ENCODE results near the gene CCKAR.

The CCKAR gene

DNA sequence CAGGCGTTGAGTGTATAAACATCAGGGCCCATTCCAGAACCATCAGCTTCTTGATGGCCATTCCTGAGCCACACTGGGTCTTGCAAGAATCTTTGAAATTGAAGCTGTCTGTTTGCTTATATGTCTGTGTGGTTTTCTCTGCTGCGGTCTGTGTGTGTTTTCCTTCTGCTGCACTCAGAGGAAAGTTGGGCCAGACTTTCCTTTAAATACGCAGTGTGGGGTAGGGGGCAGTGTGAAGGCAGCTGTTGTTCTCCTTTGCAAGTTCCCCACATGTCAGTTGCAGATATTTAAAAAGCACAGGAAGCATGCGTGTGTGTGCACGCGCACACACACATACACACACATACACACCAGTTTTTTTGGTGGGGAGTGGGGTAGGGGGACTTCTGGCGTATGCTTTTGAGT lies 32.1 kb downstream of the CCKAR start:
- FAIRE-seq = no peak

DNA sequence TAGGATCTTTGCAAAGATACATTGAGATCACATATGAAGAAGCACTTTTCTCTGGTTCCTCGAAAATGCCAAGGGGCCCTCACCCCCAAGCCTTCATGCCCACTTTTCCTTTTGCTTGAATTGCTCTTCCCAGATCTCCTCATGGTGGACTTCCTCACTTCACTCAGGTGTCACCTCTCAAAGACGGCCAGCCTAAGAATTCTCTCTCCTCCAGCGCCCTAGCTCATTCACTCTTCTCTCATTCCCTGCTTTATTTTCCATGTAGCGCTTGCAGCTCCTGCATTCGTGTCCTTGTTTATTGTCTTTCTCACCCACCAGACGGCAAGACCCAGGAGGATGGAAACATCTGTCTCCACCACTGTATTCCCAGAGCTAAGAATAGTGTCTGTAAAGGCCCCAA lies 32.9 kb downstream of the CCKAR start:
- no peak for FAIRE-seq

DNA sequence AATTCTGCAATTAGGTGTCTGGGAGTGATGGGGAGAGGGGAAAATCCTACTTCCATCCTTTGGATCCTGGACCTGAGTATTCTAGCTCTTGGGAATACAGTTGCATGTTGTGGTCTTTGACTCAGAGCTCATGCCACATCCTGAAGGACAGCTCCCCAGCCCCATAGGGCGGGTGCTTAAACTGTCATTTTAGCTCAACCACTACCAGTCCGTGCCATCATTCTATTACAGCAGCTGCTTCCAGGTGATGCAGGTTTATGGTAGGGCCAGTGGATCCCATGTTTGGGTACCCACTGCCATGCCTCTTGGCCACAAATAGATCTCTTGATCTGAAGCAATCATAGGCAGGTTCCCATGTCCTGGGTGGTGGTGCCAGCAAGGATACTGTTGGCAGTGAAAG lies 34.7 kb downstream of the CCKAR start:
- no peak for FAIRE-seq

DNA sequence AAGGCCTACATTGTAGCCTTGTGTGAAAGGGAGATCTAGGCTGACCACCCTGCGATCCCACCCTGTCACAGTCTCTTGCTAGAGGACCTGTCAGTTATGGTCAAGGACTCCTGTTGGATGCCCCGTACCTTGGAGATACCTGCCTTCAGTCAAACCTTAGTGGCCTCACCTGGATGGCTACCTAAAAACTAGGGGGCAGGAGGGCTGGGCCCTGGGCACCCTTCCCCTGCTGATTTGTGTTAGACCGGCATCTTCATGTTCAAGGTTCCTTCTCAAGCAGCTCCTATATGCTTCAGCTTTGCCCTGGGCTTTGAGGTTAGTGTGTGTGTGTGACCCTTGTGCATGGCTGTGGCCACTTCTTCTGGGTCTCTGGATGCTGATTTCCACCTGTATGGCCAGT lies 35.3 kb downstream of the CCKAR start:
- no peak for FAIRE-seq

DNA sequence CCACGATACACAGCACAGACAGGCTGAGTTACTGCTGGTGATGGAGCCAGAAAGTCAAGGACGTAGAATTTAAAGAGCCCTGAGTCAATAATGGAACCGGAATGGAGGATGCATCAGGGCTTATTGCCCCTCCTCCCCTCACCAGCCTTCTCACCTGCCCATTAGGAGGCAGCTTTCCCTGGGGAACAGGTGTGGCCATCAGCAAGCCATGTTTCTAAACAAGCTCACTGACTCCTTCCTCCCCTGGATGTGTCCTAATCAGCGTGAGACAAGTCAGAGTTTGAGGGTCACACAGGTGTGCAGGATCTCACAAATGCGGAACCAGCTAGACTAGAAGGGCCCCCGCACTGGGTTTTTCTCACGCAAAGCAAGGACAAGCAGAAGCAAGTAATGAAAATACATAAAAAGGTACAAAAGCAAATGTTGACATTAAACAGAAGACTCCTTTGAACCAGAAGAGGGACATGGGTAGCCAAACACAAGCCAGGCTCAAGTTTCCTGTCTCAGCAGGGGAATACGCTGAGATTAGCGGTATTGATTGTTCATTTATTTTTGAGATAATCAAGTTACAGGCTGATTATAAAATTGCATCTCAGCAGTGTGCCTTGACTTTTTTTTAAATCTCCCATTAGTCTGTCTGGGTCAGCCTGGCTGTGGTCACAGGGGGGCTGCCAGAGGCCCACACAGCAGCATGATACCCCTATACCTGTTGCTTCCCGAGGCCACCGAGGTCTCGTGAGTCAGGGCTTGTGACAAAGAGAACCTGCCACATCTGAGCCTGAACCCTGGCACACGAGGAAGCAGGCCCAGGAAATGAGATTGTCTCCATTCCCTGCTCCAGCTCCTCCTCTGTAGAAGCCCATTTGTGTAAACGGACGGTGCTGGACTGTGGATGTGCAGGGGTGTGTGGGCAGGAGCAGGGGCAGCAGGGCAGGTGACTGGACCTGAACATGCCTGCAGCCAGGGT lies 37.4 kb downstream of the CCKAR start:
- no peak for FAIRE-seq

DNA sequence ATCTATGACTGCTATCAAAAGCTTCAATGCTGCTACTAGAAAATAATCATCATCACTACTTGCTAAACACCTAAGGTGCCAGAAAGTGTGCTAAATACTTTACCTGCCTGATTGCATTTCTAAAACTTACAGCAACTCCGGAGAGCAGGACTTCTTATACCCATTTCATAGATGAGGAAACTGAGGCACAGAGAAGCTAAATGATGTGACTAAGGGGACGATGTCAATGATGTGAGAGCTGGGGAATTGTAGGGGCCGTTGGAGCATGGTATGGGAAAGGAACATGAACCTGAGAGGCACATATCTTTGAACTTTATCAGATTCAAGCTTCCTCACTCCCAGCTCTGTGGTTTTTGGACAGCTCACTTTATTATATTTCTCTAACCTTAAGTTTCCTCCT lies 38.7 kb downstream of the CCKAR start:
- FAIRE-seq = no peak

DNA sequence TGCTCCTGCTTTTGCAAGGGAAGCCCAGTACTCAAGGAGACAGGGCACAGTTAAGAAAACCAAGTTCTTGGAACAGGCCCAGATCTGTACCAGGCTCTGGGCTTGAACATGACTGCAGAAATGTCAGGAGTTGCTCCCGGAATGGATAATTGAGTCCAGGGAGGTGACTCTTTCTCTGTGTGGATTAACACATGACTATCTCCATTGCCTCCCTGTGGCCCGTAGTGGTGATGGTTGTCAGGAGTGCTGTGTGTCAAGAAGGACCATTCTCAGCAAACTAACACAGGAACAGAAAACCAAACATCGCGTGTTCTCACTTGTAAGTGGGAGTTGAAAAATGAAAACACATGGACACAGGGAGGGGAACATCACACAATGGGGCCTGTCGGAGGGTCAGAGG lies 39.9 kb downstream of the CCKAR start:
- no peak for FAIRE-seq

DNA sequence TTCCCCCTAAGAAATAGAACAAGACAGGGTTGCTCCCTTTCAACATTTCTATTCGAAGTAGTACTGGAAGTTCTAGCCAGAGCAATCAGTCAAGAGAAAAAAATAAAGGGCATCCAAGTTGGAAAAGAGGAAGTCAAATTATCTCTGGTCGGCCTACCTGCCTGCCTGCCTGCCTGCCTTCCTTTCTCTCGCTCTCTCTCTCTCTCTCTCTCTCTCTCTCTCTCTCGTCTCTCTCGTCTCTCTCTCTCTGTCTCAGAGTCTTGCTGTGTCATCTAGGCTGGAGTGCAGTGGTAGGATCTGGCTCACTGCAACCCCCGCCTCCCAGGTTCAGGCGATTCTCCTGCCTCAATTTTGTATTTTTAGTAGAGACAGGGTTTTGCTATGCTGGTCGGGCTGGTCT lies 42.9 kb downstream of the CCKAR start:
- FAIRE-seq = no peak

DNA sequence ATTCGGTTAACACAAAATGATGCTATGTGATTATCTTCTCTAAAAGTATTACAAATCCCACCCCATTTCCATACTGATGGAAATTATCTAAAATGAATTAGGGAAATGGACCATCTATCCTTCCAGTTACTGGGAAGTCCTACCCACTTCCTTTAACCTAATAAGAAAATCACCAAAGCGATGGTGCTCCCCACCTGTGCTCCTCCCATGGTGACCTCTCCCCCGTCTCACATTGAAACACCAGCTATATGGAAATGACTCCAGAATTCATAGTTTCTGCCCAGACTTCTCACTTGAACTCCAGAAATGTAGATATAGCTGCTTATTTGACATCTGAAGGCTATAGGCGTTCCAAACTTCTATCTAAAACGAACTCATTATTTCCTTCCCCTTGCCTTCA lies 48.5 kb downstream of the CCKAR start:
- no peak for FAIRE-seq

DNA sequence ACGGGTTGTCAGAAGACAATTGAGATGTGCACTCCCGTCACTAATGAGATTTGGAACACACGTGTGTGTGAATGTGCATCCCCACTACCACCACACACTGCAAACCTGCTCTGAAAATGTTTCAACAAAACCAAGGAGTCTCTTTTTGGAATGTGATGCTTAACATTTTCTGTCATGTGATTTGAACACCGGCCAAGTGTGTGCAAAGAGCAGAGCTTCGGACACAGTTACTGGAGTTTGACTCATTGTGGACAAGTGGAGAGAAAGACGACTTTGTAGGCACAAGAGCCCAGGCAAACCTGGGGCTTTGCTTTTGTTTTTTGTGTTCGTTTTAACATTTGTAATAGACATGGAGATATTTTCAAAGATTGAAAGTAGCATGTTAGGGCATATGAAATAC lies 49.2 kb downstream of the CCKAR start:
- no peak for FAIRE-seq

DNA sequence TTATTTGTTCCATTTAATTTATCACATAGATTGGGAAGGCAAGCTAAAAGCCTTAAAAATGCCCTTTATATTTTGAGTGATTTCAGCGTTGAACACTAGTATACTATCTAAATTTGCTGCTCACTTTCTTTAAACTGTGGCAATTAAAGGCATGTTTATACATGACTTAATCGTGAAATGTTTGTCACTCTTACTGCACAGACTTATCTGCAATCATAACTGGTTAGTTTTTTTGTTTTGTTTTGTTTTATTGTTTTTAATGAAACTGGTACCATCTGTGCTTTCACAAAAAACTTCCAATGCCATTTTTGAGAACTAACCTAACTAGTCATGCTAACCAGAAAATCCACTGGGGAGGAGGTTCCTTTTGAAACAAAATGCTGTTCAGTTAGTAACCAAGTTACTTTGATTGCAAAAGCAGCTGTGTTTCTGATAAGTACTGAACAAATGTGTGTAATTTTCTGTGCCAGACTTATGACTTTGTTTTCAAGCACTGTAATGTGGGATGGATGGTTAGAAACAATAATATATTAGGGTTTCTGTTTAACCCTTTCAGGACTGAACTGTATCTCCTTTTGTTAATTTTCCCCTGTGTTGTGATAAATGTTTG lies 56.1 kb downstream of the CCKAR start:
- no peak for FAIRE-seq

DNA sequence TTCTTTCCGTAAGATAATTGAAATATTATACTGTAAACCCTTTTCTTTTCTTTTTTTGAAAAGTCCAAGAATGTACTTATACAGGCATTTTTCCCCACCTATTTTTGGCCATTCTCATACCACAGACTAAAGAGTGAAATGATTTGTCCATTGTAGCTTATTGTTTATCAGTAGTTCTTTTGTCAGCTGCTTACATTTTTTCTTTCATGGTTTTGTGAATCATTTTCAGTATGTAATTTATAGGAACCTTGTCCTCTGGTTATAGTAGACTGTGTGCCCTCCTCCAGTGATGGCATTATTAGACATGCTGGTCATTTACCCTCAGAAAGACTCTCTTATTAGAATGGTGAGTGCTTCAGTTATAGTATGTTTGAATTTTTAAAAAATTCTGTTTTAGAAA lies 56.7 kb downstream of the CCKAR start:
- no peak for FAIRE-seq

DNA sequence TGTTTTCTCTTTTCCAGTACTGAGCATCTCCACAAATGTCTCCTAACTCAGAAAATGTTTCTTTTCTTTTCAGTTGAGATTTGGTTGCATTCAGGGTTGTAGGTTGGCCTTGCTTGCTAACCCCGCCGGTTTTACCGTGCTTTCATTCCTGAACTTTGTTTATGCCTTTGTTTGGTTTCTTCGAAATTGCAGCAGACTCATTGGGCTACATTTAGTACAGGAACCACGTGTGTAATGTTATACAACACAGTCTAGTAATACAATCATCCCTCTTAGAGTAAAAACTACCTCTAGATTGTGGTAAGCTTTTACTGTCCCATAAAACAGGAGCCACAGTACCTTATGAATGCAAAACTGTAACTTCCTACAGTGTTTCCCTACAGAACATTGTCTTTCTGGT lies 57.9 kb downstream of the CCKAR start:
- FAIRE-seq = no peak

DNA sequence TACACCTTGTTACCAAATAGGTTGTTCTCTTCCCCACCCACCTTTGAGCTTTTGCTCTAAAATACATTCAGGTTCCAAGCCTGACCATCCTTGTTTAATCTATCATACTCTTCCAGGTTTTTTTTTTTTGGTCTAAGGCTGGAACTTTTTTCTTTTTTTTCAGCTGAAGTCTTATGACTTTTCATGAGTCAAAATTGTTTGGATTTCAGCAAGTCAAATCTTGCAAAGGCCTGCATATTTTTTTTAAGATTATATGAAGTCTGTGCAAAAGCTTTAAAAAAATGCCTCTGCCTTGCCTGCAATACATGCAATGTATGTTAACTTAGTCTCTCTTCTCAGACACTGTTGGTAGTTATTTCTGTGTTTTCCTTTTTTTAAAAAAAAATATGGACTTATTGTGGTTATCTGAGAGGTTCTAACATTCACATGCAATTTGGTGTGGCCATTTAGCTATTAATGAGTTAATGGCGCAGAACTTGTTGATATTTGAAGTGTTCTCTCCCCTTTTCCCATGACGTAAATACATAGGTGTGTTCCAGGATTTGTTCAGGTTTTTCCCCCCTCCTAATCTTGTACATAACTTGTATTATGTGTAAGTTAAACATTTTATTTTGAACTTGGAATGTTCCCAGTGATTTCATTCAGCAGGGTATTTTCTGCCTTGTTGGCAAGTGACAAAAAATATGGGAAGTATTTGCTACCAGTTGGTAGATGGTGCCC lies 58.7 kb downstream of the CCKAR start:
- FAIRE-seq = no peak
